ENCODE data around the gene TRIB2. TPM values are rescaled to one million over a fixed set of nuclear protein-coding genes. Genes with fewer than 3 reads are reported as not detected.

TRIB2 gene
- total and polyA plus RNA-seq, 2 experiments from 2014 or later, result 19.2 to 27.2 TPM

DNA sequence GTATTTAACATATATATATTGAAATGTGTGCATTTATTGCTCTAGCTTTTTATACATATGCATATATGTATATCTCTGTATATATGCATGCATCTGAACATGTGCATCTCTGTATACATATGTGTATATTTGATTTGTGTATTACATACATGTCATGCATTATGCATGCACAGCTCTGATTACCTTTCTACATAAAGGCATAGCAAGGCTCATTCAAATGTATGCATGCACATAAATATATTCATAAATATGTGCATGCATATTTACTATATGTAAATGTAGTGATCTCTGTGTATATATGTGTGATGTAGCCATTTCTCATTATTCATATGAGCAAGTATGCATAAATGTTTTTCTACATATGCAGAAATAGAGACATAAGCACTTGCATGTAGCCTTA, 64.6 kb downstream of the TRIB2 start:
- Histone ChIP-seq H3K79me2 (no peaks in the 10 kb centered on the region), H3K9me3 (ENCODE audit: low read depth) (no peaks in the 10 kb centered on the region), H2AFZ (no peak overlapping the region), H3K27ac (no peak overlapping the region), H3K9me2 (replicated peaks; ENCODE audit: insufficient read depth) (no peaks in the 10 kb centered on the region), H3K4me3 (no peak overlapping the region), H3K27me3 (no peaks in the 10 kb centered on the region), H3K36me3 (replicated peaks; ENCODE audit: insufficient read depth, low read depth) (no peaks in the 10 kb centered on the region), H4K20me1 (ENCODE audit: insufficient read depth, poor library complexity, severe bottlenecking) (no peaks in the 10 kb centered on the region), H3K4me1 (ENCODE audit: insufficient read depth) (no peaks in the 10 kb centered on the region), H3K4me2 (no peak overlapping the region)
- DNase-seq (ENCODE audit: low spot score), result no peak
- TF ChIP-seq, protein P1, sequence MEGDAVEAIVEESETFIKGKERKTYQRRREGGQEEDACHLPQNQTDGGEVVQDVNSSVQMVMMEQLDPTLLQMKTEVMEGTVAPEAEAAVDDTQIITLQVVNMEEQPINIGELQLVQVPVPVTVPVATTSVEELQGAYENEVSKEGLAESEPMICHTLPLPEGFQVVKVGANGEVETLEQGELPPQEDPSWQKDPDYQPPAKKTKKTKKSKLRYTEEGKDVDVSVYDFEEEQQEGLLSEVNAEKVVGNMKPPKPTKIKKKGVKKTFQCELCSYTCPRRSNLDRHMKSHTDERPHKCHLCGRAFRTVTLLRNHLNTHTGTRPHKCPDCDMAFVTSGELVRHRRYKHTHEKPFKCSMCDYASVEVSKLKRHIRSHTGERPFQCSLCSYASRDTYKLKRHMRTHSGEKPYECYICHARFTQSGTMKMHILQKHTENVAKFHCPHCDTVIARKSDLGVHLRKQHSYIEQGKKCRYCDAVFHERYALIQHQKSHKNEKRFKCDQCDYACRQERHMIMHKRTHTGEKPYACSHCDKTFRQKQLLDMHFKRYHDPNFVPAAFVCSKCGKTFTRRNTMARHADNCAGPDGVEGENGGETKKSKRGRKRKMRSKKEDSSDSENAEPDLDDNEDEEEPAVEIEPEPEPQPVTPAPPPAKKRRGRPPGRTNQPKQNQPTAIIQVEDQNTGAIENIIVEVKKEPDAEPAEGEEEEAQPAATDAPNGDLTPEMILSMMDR (IDR thresholded peaks at IDR 0.05; ENCODE audit: poor library complexity), result no peak
- TF ChIP-seq EZH2phosphoT487 (IDR thresholded peaks at IDR 0.05; ENCODE audit: low read depth, severe bottlenecking, unreplicated experiment) (no peak), EZH2 (IDR thresholded peaks at IDR 0.05; ENCODE audit: borderline replicate concordance) (no peak)

DNA sequence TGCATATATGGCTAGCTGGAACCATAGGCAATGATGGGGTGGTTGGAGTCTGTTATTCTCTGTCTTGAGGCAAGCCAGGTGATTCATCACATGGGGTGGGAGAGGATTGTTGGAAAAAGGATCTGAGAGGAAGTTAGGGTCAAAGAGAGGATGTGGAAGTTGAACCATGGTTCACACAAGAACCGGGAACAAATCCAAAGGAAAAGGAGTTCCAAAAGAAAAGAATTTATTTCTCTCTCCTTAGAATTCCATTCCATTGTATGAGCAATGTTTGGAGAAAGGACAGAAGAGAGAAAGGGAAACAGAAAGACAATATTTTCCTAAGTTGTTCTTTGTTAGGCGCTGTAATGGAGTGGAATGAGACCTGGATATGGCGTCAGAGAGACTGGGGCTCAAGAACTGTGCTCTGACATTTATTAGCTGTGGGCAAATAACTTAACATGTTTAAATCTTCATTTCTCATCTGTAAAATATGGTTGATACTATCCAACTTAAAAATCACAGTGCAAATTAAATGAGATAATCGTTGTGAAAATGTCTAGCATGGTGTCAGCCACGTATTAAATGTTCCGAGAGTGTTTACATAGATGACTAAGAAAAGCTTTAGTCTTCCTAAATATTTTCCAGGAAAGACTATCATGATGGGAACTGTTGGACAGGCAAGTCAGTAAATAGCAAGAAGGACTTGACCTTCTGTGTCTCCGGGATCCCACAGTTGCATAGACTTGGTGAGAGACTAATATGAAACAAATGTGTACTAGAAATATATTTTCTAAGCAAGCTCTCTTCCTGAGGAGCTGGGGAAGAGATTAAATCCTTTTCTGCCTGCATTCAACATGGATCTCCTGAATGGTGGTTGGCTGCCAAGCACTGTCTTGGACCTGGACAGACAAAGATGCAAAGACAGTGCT, 71.4 kb downstream of the TRIB2 start:
- no peaks in the 10 kb centered on the region for H3K79me2 ChIP-seq
- H3K27ac ChIP-seq, result peak overlapping the region; percentile 70
- no peaks in the 10 kb centered on the region for H3K27me3 ChIP-seq
- no peaks in the 10 kb centered on the region for H3K4me1 ChIP-seq (ENCODE audit: insufficient read depth)
- no peaks in the 10 kb centered on the region for H4K20me1 ChIP-seq (ENCODE audit: insufficient read depth, poor library complexity, severe bottlenecking)
- H3K4me2 ChIP-seq, result no peak overlapping the region
- DNase-seq (ENCODE audit: low spot score), result no peak
- no peaks in the 10 kb centered on the region for H3K9me2 ChIP-seq (replicated peaks; ENCODE audit: insufficient read depth)
- WGBS (ENCODE audit: low lambda C conversion rate, missing lambda C conversion rate), result 60% methylated on average over 7 of the region's 7 CpGs
- no peaks in the 10 kb centered on the region for H3K36me3 ChIP-seq (replicated peaks; ENCODE audit: insufficient read depth, low read depth)
- no peak overlapping the region for H3K4me3 ChIP-seq
- H3K9me3 ChIP-seq (ENCODE audit: low read depth), result no peaks in the 10 kb centered on the region
- TF ChIP-seq, protein P1 (IDR thresholded peaks at IDR 0.05; ENCODE audit: poor library complexity), result no peak
- no peak for TF ChIP-seq EZH2 (IDR thresholded peaks at IDR 0.05; ENCODE audit: borderline replicate concordance)
- H2AFZ ChIP-seq, result no peak overlapping the region

DNA sequence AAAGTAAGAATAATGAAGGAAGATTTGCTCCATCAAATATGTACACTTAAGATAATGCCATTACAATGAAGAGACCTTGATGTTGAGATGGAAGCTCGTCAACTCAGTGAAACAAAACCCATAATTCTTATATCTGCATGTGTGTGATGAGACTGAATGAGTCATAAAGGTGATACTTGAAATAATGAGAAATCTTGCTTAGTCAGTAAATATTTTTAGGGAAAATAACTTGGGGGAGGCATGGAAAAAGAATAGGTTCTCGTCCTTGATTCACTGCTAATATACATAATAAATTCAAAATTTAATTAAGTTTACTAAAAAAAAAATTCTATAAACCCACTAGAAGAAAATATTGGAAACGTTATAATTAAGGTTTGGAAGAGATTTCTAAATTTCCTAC, 75.2 kb downstream of the TRIB2 start:
- no peaks in the 10 kb centered on the region for H3K9me3 ChIP-seq (ENCODE audit: low read depth)
- no peak for DNase-seq (ENCODE audit: low spot score)
- H3K36me3 ChIP-seq (replicated peaks; ENCODE audit: insufficient read depth, low read depth), result no peaks in the 10 kb centered on the region
- no peak overlapping the region for H3K4me2 ChIP-seq
- H4K20me1 ChIP-seq (ENCODE audit: insufficient read depth, poor library complexity, severe bottlenecking), result no peaks in the 10 kb centered on the region
- TF ChIP-seq, protein P1 (IDR thresholded peaks at IDR 0.05; ENCODE audit: poor library complexity), result no peak
- TF ChIP-seq EZH2phosphoT487 (IDR thresholded peaks at IDR 0.05; ENCODE audit: low read depth, severe bottlenecking, unreplicated experiment) (no peak), EZH2 (IDR thresholded peaks at IDR 0.05; ENCODE audit: borderline replicate concordance) (no peak)
- H3K79me2 ChIP-seq, result no peaks in the 10 kb centered on the region
- 79% methylated on average over 3 of the region's 3 CpGs for WGBS (ENCODE audit: low lambda C conversion rate, missing lambda C conversion rate)
- no peaks in the 10 kb centered on the region for H3K4me1 ChIP-seq (ENCODE audit: insufficient read depth)
- H3K4me3 ChIP-seq, result no peak overlapping the region
- no peak overlapping the region for H2AFZ ChIP-seq
- H3K9me2 ChIP-seq (replicated peaks; ENCODE audit: insufficient read depth), result no peaks in the 10 kb centered on the region
- H3K27ac ChIP-seq, result no peak overlapping the region
- H3K27me3 ChIP-seq, result no peaks in the 10 kb centered on the region

Small RNAs within 50 kb of the gene (microRNA-seq; reads per million reads assigned to microRNA genes)
- not detected for gene MIR3125

Small RNAs within 50 kb of the gene (small RNA-seq; reads per million reads assigned to genes)
- gene MIR3125, result not detected

Measured in hepatocyte (in vitro differentiated cells).